ENCODE results near the gene COL19A1. TPM values are rescaled to one million over a fixed set of nuclear protein-coding genes. Genes with fewer than 3 reads are reported as not detected.
"Not testable (repeated sequence)": the region's sequence is repeated elsewhere in the genome, so short reads cannot be mapped to it uniquely, and the experiment has no call there.

Gene COL19A1
- polyA plus RNA-seq, 2 donors: 0.02 to 0.04 TPM

GRCh38 chr6:69942485-69942884 is 76.1 kb downstream of the COL19A1 start:
- Histone ChIP-seq H3K4me1 (ENCODE audit: control insufficient read depth in 2 of 2, insufficient read depth in 2 of 2, low read length in 1 of 2) (no peaks in the 10 kb centered on the region), H3K27ac (ENCODE audit: low read depth in 2 of 2, low read length in 1 of 2) (no peak overlapping the region), H3K27me3 (ENCODE audit: control insufficient read depth in 1 of 2, insufficient read depth in 2 of 2, low read length in 2 of 2) (no peaks in the 10 kb centered on the region), H3K9me3 (ENCODE audit: control insufficient read depth in 2 of 2, insufficient read depth in 1 of 2, low read depth in 1 of 2, low read length in 1 of 2) (no peaks in the 10 kb centered on the region), H3K4me3 (ENCODE audit: low read depth in 1 of 2, low read length in 2 of 2) (no peak overlapping the region), H3K36me3 (ENCODE audit: control insufficient read depth in 2 of 2, insufficient read depth in 2 of 2, low read length in 1 of 2) (no peaks in the 10 kb centered on the region)
- WGBS, 2 donors: 62 to 80% methylated on average over 2 of the region's 2 CpGs

DNA sequence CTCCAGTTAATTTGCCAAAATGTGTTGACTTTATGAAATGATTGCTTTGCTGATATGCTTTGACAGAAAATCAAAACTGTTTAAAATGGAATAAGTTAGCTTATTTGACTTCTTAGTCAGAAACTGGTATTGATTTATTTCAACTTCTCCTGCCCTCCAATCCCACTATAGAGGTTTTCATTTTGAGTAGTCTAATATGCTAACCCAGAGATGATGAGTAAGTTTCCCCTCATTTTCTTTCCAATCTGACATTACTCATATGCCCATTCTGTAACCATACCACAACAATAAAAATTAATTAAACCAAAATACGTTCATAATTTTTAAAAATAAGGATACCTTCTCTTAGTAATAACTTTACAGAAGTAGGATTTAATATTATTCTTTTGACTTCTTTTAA is 78.8 kb downstream of the COL19A1 start:
- 62 to 73% methylated on average over 1 of the region's 1 CpG for WGBS, 2 donors

GRCh38 chr6:69948479-69949114 is 82.2 kb downstream of the COL19A1 start:
- H3K27ac ChIP-seq (ENCODE audit: low read depth in 2 of 2, low read length in 1 of 2): no peak overlapping the region
- H3K27me3 ChIP-seq (ENCODE audit: control insufficient read depth in 1 of 2, insufficient read depth in 2 of 2, low read length in 2 of 2): no peaks in the 10 kb centered on the region
- no peak overlapping the region for H3K4me3 ChIP-seq (ENCODE audit: low read depth in 1 of 2, low read length in 2 of 2)
- WGBS, 2 donors: 52 to 79% methylated on average over 1 of the region's 1 CpG
- no peaks in the 10 kb centered on the region for H3K4me1 ChIP-seq (ENCODE audit: control insufficient read depth in 2 of 2, insufficient read depth in 2 of 2, low read length in 1 of 2)
- no peaks in the 10 kb centered on the region for H3K36me3 ChIP-seq (ENCODE audit: control insufficient read depth in 2 of 2, insufficient read depth in 2 of 2, low read length in 1 of 2)
- no peaks in the 10 kb centered on the region for H3K9me3 ChIP-seq (ENCODE audit: control insufficient read depth in 2 of 2, insufficient read depth in 1 of 2, low read depth in 1 of 2, low read length in 1 of 2)

More for the DNA sequence above, 78.8 kb downstream of the COL19A1 start:
- H3K4me3 ChIP-seq (ENCODE audit: low read depth in 1 of 2, low read length in 2 of 2): no peak overlapping the region
- no peak overlapping the region for H3K27ac ChIP-seq (ENCODE audit: low read depth in 2 of 2, low read length in 1 of 2)
- H3K36me3 ChIP-seq (ENCODE audit: control insufficient read depth in 2 of 2, insufficient read depth in 2 of 2, low read length in 1 of 2): no peaks in the 10 kb centered on the region
- H3K4me1 ChIP-seq (ENCODE audit: control insufficient read depth in 2 of 2, insufficient read depth in 2 of 2, low read length in 1 of 2): no peaks in the 10 kb centered on the region
- H3K9me3 ChIP-seq (ENCODE audit: control insufficient read depth in 2 of 2, insufficient read depth in 1 of 2, low read depth in 1 of 2, low read length in 1 of 2): no peaks in the 10 kb centered on the region
- H3K27me3 ChIP-seq (ENCODE audit: control insufficient read depth in 1 of 2, insufficient read depth in 2 of 2, low read length in 2 of 2): no peaks in the 10 kb centered on the region

GRCh38 chr6:69953491-69953890 is 87.1 kb downstream of the COL19A1 start:
- Histone ChIP-seq H3K27ac (ENCODE audit: low read depth in 2 of 2, low read length in 1 of 2) (no peak overlapping the region), H3K4me1 (ENCODE audit: control insufficient read depth in 2 of 2, insufficient read depth in 2 of 2, low read length in 1 of 2) (no peaks in the 10 kb centered on the region), H3K9me3 (ENCODE audit: control insufficient read depth in 2 of 2, insufficient read depth in 1 of 2, low read depth in 1 of 2, low read length in 1 of 2) (no peaks in the 10 kb centered on the region), H3K27me3 (ENCODE audit: control insufficient read depth in 1 of 2, insufficient read depth in 2 of 2, low read length in 2 of 2) (no peaks in the 10 kb centered on the region), H3K4me3 (ENCODE audit: low read depth in 1 of 2, low read length in 2 of 2) (no peak overlapping the region), H3K36me3 (ENCODE audit: control insufficient read depth in 2 of 2, insufficient read depth in 2 of 2, low read length in 1 of 2) (no peaks in the 10 kb centered on the region)
- 74 to 85% methylated on average over 1 of the region's 1 CpG for WGBS, 2 donors

DNA sequence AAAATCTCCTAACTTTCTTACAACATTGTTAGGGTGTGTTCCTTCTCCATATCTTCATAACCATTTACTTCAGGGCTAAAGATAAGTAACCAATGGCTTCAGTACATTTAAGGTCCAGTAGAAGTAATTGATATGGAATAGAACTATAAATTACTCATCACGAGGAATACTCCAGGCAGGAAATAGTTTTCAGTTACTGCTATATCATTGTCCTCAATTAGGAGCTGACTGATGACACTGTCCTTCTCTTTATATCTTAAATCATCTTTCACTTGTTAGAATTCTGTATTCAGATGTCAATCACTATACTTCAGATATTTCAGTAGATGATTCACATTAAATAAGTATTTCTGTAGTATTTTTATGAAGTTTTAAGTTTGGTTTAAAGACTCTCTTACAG is 88.4 kb downstream of the COL19A1 start:
- WGBS, 2 donors: 39 to 67% methylated on average over 1 of the region's 1 CpG

DNA sequence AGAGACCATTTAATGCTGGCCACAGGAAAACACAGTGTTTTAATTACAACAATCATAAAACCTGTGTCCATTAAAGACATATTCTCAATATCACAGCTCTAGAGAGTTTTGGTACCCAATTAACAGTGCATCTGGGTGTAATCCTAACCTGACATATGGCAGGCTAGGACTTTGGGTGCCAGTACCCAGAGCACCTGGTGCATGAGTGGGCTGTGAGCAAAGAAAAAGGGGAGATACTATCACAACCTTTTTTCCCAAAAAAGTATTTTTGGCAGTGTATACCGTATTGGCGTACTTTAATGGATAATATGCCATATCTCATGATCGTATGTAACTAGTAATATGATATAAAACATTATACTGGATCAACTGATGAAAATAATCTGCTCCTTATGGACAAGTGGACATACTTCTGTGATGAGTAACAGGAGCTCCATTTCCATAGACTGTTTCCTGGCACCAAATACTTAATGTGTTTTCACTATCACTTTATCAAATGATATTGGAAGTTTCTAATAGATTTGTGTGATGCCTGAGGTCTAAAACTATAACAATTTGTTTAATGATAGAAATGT is 91.7 kb downstream of the COL19A1 start:
- no peak overlapping the region for H3K4me3 ChIP-seq (ENCODE audit: low read depth in 1 of 2, low read length in 2 of 2)
- no peak overlapping the region for H3K27ac ChIP-seq (ENCODE audit: low read depth in 2 of 2, low read length in 1 of 2)
- WGBS, 2 donors: 89 to 92% methylated on average over 3 of the region's 3 CpGs
- no peaks in the 10 kb centered on the region for H3K27me3 ChIP-seq (ENCODE audit: control insufficient read depth in 1 of 2, insufficient read depth in 2 of 2, low read length in 2 of 2)
- H3K9me3 ChIP-seq (ENCODE audit: control insufficient read depth in 2 of 2, insufficient read depth in 1 of 2, low read depth in 1 of 2, low read length in 1 of 2): no peaks in the 10 kb centered on the region
- no peaks in the 10 kb centered on the region for H3K4me1 ChIP-seq (ENCODE audit: control insufficient read depth in 2 of 2, insufficient read depth in 2 of 2, low read length in 1 of 2)
- H3K36me3 ChIP-seq (ENCODE audit: control insufficient read depth in 2 of 2, insufficient read depth in 2 of 2, low read length in 1 of 2): no peaks in the 10 kb centered on the region

More for the DNA sequence above, 88.4 kb downstream of the COL19A1 start:
- Histone ChIP-seq H3K4me3 (ENCODE audit: low read depth in 1 of 2, low read length in 2 of 2) (no peak overlapping the region), H3K27me3 (ENCODE audit: control insufficient read depth in 1 of 2, insufficient read depth in 2 of 2, low read length in 2 of 2) (no peaks in the 10 kb centered on the region), H3K36me3 (ENCODE audit: control insufficient read depth in 2 of 2, insufficient read depth in 2 of 2, low read length in 1 of 2) (no peaks in the 10 kb centered on the region), H3K9me3 (ENCODE audit: control insufficient read depth in 2 of 2, insufficient read depth in 1 of 2, low read depth in 1 of 2, low read length in 1 of 2) (no peaks in the 10 kb centered on the region), H3K4me1 (ENCODE audit: control insufficient read depth in 2 of 2, insufficient read depth in 2 of 2, low read length in 1 of 2) (no peaks in the 10 kb centered on the region), H3K27ac (ENCODE audit: low read depth in 2 of 2, low read length in 1 of 2) (no peak overlapping the region)

DNA sequence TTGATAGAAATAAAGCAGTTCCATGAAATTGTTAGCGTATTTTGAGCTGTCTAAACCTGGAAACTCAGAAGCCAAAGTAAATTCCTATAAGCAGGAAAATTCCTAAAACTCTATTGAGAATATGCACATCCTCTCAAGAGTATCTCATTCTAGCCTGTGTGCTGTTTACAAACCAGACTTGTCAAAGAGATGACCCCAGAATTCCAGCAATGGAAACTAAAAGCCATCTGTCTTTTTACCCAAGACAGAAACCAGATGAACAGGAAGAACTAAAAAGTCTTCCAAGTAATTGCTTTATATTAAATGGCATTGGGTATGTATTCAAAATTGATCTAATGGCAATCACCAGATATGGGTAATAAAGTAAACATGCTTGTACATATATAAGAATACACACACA is 92.6 kb downstream of the COL19A1 start:
- Histone ChIP-seq H3K27ac (ENCODE audit: low read depth in 2 of 2, low read length in 1 of 2) (no peak overlapping the region), H3K36me3 (ENCODE audit: control insufficient read depth in 2 of 2, insufficient read depth in 2 of 2, low read length in 1 of 2) (no peaks in the 10 kb centered on the region), H3K9me3 (ENCODE audit: control insufficient read depth in 2 of 2, insufficient read depth in 1 of 2, low read depth in 1 of 2, low read length in 1 of 2) (no peaks in the 10 kb centered on the region), H3K4me3 (ENCODE audit: low read depth in 1 of 2, low read length in 2 of 2) (no peak overlapping the region), H3K4me1 (ENCODE audit: control insufficient read depth in 2 of 2, insufficient read depth in 2 of 2, low read length in 1 of 2) (no peaks in the 10 kb centered on the region), H3K27me3 (ENCODE audit: control insufficient read depth in 1 of 2, insufficient read depth in 2 of 2, low read length in 2 of 2) (no peaks in the 10 kb centered on the region)
- 77 to 80% methylated on average over 1 of the region's 1 CpG for WGBS, 2 donors

DNA sequence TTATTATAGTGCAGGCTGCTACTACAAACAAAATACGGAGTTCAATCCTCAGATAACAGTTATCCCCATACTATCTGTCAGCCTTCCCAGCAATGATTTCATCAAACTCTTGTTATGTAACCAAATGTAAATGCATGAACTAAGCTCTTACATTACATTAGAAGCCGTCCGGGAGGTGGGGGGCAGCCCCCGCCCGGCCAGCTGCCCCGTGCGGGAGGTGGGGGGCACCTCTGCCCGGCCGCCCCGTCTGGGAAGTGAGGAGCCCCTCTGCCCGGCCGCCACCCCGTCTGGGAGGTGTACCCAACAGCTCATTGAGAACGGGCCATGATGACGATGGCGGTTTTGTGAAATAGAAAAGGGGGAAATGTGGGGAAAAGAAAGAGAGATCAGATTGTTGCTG is 99.6 kb downstream of the COL19A1 start:
- H3K9me3 ChIP-seq (ENCODE audit: control insufficient read depth in 2 of 2, insufficient read depth in 1 of 2, low read depth in 1 of 2, low read length in 1 of 2); H3K27me3 ChIP-seq (ENCODE audit: control insufficient read depth in 1 of 2, insufficient read depth in 2 of 2, low read length in 2 of 2); H3K27ac ChIP-seq (ENCODE audit: low read depth in 2 of 2, low read length in 1 of 2); H3K36me3 ChIP-seq (ENCODE audit: control insufficient read depth in 2 of 2, insufficient read depth in 2 of 2, low read length in 1 of 2); H3K4me1 ChIP-seq (ENCODE audit: control insufficient read depth in 2 of 2, insufficient read depth in 2 of 2, low read length in 1 of 2); H3K4me3 ChIP-seq (ENCODE audit: low read depth in 1 of 2, low read length in 2 of 2): not testable (repeated sequence)
- 92 to 95% methylated on average over 16 of the region's 16 CpGs for WGBS, 2 donors

DNA sequence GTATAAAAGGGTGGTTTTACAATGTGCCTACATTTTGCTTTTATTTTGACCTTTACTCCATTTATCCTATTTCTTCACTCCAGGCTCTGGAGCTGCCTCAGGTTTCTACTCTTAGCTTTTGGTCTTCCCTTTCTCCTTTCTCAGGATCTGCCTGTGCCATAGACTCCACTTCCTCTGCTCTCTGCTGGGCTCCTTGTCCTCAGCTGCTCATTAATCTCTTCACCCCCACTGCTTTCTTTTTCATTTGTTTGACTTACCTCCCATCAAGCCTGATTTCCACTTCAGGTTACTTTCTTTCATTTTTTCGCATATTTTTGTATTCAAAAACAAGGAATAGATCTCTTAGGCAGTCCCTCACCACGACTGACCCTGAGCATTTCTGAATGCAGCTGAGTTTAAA is 106.8 kb downstream of the COL19A1 start:
- H3K36me3 ChIP-seq (ENCODE audit: control insufficient read depth in 2 of 2, insufficient read depth in 2 of 2, low read length in 1 of 2): no peaks in the 10 kb centered on the region
- no peaks in the 10 kb centered on the region for H3K4me1 ChIP-seq (ENCODE audit: control insufficient read depth in 2 of 2, insufficient read depth in 2 of 2, low read length in 1 of 2)
- no peaks in the 10 kb centered on the region for H3K9me3 ChIP-seq (ENCODE audit: control insufficient read depth in 2 of 2, insufficient read depth in 1 of 2, low read depth in 1 of 2, low read length in 1 of 2)
- WGBS, 2 donors: 25 to 35% methylated on average over 2 of the region's 2 CpGs
- H3K4me3 ChIP-seq (ENCODE audit: low read depth in 1 of 2, low read length in 2 of 2): no peak overlapping the region
- H3K27me3 ChIP-seq (ENCODE audit: control insufficient read depth in 1 of 2, insufficient read depth in 2 of 2, low read length in 2 of 2): no peaks in the 10 kb centered on the region
- H3K27ac ChIP-seq (ENCODE audit: low read depth in 2 of 2, low read length in 1 of 2): no peak overlapping the region

DNA sequence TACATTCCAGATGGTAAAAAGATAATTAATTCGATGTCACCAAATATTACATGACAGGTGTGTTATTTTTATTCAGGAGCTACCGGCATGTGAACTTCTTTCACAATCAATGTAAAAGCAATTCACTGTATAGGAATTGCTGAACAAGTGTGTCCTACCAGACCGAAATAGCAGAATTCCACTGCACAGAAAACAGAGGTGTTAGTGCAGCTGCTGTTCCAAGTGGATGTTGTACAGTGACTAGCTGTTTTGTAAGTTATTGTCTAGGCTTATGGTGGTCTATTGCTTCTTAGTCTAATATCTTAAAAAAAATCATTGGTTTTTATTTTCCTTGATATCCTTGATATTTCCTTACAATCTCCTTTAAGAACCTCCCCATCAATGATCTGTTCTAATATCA is 107.4 kb downstream of the COL19A1 start:
- Histone ChIP-seq H3K4me1 (ENCODE audit: control insufficient read depth in 2 of 2, insufficient read depth in 2 of 2, low read length in 1 of 2) (no peaks in the 10 kb centered on the region), H3K9me3 (ENCODE audit: control insufficient read depth in 2 of 2, insufficient read depth in 1 of 2, low read depth in 1 of 2, low read length in 1 of 2) (no peaks in the 10 kb centered on the region), H3K36me3 (ENCODE audit: control insufficient read depth in 2 of 2, insufficient read depth in 2 of 2, low read length in 1 of 2) (no peaks in the 10 kb centered on the region), H3K27ac (ENCODE audit: low read depth in 2 of 2, low read length in 1 of 2) (no peak overlapping the region), H3K4me3 (ENCODE audit: low read depth in 1 of 2, low read length in 2 of 2) (no peak overlapping the region), H3K27me3 (ENCODE audit: control insufficient read depth in 1 of 2, insufficient read depth in 2 of 2, low read length in 2 of 2) (no peaks in the 10 kb centered on the region)
- WGBS, 2 donors: 70 to 71% methylated on average over 3 of the region's 3 CpGs

All from esophagus (tissue), 2 donors.